ENCODE measurements around the gene COL6A5. TPM values are rescaled to one million over a fixed set of nuclear protein-coding genes. Genes with fewer than 3 reads are reported as not detected.

Gene COL6A5
- polyA plus RNA-seq, 1 of the 3 experiments (the other 2 are of a cell fraction) = not detected

- CTCF ChIA-PET = interaction anchor here (1.7 kb wide), 1 partner anchor 16 kb away, joined by 6 read pairs; no protein-coding TSS in a partner anchor
- WGBS (ENCODE audit: low lambda C conversion rate) = 12% methylated on average over 2 of the region's 2 CpGs
- TF ChIP-seq ZBTB33 (IDR thresholded peaks at IDR 0.05; ENCODE audit: borderline replicate concordance, low read depth) (no peak), RXRA (IDR thresholded peaks at IDR 0.05; ENCODE audit: borderline replicate concordance, low read depth) (no peak), GABPA (IDR thresholded peaks at IDR 0.05; ENCODE audit: low read depth) (no peak)
- Histone ChIP-seq H3K36me3 (replicated peaks in 1 of 2; ENCODE audit: control insufficient read depth in 1 of 2, insufficient read depth in 2 of 2, low read length in 1 of 2) (no peaks in the 10 kb centered on the region), H3K27me3 (ENCODE audit: insufficient read depth) (no peaks in the 10 kb centered on the region), H4K20me1 (ENCODE audit: insufficient read depth) (no peaks in the 10 kb centered on the region), H3K79me2 (ENCODE audit: insufficient read depth) (no peaks in the 10 kb centered on the region), H3K9me3 (no peaks in the 10 kb centered on the region), H3K27ac (ENCODE audit: low read depth in 2 of 2, low read length in 1 of 2) (no peak overlapping the region), H3K9ac (no peak overlapping the region), H3F3A (replicated peaks; ENCODE audit: insufficient read depth) (no peaks in the 10 kb centered on the region), H3K9me2 (no peaks in the 10 kb centered on the region), H2AFZ (ENCODE audit: low read depth) (no peak overlapping the region), H3K4me3 (ENCODE audit: low read depth in 2 of 2, low read length in 1 of 2) (no peak overlapping the region), H3K4me2 (no peak overlapping the region), H3K4me1 (ENCODE audit: control insufficient read depth in 1 of 2, insufficient read depth in 2 of 2, low read depth in 1 of 2, low read length in 1 of 2) (no peaks in the 10 kb centered on the region)
- no peak for DNase-seq
- POLR2A ChIA-PET = no interaction called here
These were observed 176.9 kb downstream of the COL6A5 start for GRCh38 chr3:130522399-130522798.

GRCh38 chr3:130527426-130527825 lies 182.0 kb downstream of the COL6A5 start:
- no peaks in the 10 kb centered on the region for H3K36me3 ChIP-seq (replicated peaks in 1 of 2; ENCODE audit: control insufficient read depth in 1 of 2, insufficient read depth in 2 of 2, low read length in 1 of 2)
- H3K27me3 ChIP-seq (ENCODE audit: insufficient read depth) = no peaks in the 10 kb centered on the region
- H3F3A ChIP-seq (replicated peaks; ENCODE audit: insufficient read depth) = no peaks in the 10 kb centered on the region
- H3K4me3 ChIP-seq (ENCODE audit: low read depth in 2 of 2, low read length in 1 of 2) = no peak overlapping the region
- ChIA-PET POLR2A (no interaction called here), CTCF (interaction anchor here (2.4 kb wide), 1 partner anchor 11 kb away, joined by 15 read pairs; no protein-coding TSS in a partner anchor)
- H3K9ac ChIP-seq = no peak overlapping the region
- H3K9me3 ChIP-seq = no peaks in the 10 kb centered on the region
- TF ChIP-seq RXRA (IDR thresholded peaks at IDR 0.05; ENCODE audit: borderline replicate concordance, low read depth) = no peak
- TF ChIP-seq PBX3 (IDR thresholded peaks at IDR 0.05) = no peak
- TF ChIP-seq POLR2AphosphoS5 (IDR thresholded peaks at IDR 0.05; ENCODE audit: low read depth, low read length) = no peak
- TF ChIP-seq ELF1 (IDR thresholded peaks at IDR 0.05) = no peak
- TF ChIP-seq TCF12 (IDR thresholded peaks at IDR 0.05) = no peak
- no peak for TF ChIP-seq IRF3 (IDR thresholded peaks at IDR 0.05; ENCODE audit: low read depth, low read length)
- no peak for TF ChIP-seq GABPA (IDR thresholded peaks at IDR 0.05; ENCODE audit: low read depth)
- TF ChIP-seq MXI1 (IDR thresholded peaks at IDR 0.05; ENCODE audit: low read depth, low read length) = no peak
- TF ChIP-seq USF2 (IDR thresholded peaks at IDR 0.05; ENCODE audit: borderline replicate concordance, low read depth, low read length) = no peak
- no peak for TF ChIP-seq NFIC (IDR thresholded peaks at IDR 0.05; ENCODE audit: borderline replicate concordance)
- no peak for TF ChIP-seq SMC3 (IDR thresholded peaks at IDR 0.05; ENCODE audit: low read depth, low read length)
- no peak for TF ChIP-seq CHD2 (IDR thresholded peaks at IDR 0.05; ENCODE audit: low read length, partially characterized antibody)
- no peak for TF ChIP-seq EP300 (IDR thresholded peaks at IDR 0.05; ENCODE audit: borderline replicate concordance in 1 of 2, low read depth in 1 of 2, low read length in 1 of 2)
- no peak overlapping the region for H3K27ac ChIP-seq (ENCODE audit: low read depth in 2 of 2, low read length in 1 of 2)
- H3K79me2 ChIP-seq (ENCODE audit: insufficient read depth) = no peaks in the 10 kb centered on the region
- H2AFZ ChIP-seq (ENCODE audit: low read depth) = no peak overlapping the region
- no peaks in the 10 kb centered on the region for H3K9me2 ChIP-seq
- no peaks in the 10 kb centered on the region for H4K20me1 ChIP-seq (ENCODE audit: insufficient read depth)
- H3K4me2 ChIP-seq = no peak overlapping the region
- WGBS (ENCODE audit: low lambda C conversion rate) = 22% methylated on average over 1 of the region's 1 CpG
- no peaks in the 10 kb centered on the region; a peak in 1 of 4 replicates for H3K4me1 ChIP-seq (ENCODE audit: control insufficient read depth in 1 of 2, insufficient read depth in 2 of 2, low read depth in 1 of 2, low read length in 1 of 2)
- no peak for DNase-seq

Measured in SK-N-SH (cell line).